NB4 (cell line): ENCODE measurements around the gene ARHGAP26.
A peak's percentile ranks its signal among the peaks of the same experiment; 100 is the strongest.

ENCODE experiments used
- DNase-seq: peaks from one replicate; pipeline ENCODE4 v3.0.0; 2010; ENCODE audit warnings: low read depth
- H3K4me3 ChIP-seq: one replicate; pipeline ENCODE4 v1.5.1; 2011; ENCODE audit warnings: mild to moderate bottlenecking, low read depth, low read length, moderate library complexity
- CTCF ChIP-seq: IDR thresholded peaks from one replicate; pipeline ENCODE4 v1.5.1; 2012; ENCODE audit warnings: low read depth, low read length
- MYC ChIP-seq: IDR thresholded peaks from 2 replicates; pipeline ENCODE4 v1.6.1; 2011; ENCODE audit warnings: low read depth, low read length
- POLR2A ChIP-seq: IDR thresholded peaks from 2 replicates; pipeline ENCODE4 v1.6.1; 2011; ENCODE audit warnings: mild to moderate bottlenecking; ENCODE audit not compliant: insufficient read length; ENCODE audit errors: extremely low read depth
- TF ChIP-seq, protein P1 (sequence below): IDR thresholded peaks from 2 replicates; pipeline ENCODE4 v1.6.1; 2011; ENCODE audit warnings: low read depth, low read length

Gene ARHGAP26

DNA sequence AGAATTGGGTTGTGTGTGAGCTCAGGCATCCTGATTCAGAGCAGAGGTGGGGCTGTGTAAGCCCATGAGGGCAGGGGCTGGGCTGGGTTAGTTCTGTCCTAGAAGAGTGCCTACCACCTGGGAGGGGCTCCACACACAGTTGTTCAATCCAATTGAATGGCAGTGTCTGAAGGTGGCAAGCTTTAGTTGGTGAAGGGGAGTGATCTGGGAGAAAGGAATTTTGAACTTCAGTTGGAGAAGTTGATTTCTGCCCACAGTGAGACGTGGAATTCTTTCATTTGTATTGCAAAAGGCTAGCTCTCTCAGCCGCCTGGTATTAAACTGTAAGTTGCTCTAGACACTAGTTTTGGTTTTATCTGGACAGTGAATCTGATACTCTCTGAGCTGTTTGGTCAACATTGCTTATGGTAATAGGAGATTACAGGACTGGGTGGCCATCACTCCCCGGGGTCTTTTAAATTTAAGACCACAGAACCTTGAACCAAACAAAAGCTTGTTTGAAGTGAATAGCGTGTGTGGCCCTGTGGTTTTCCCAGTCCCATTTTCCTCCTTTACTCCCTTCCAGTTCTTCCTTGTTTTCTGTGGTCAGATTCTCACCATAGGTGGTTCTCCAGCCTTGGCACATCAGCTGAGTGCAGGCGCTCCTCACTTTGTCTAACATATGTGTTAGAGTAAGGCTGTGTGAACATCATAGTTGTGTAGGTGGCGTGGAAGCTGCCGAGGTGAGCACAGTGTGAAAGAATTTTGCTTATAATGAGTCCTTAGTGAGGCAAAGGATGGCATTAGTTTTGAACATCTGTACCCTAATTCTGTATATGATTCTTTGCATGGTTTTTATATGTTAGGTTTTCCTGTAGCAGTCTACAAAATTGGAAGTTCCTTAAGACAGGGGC is 78.0 kb downstream of the ARHGAP26 start:
- no peak for DNase-seq
- TF ChIP-seq, protein P1, sequence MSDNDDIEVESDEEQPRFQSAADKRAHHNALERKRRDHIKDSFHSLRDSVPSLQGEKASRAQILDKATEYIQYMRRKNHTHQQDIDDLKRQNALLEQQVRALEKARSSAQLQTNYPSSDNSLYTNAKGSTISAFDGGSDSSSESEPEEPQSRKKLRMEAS, result no peak
- TF ChIP-seq CTCF, result no peak
- TF ChIP-seq MYC, result no peak
- TF ChIP-seq POLR2A, result no peak
- no peak overlapping the region for H3K4me3 ChIP-seq

DNA sequence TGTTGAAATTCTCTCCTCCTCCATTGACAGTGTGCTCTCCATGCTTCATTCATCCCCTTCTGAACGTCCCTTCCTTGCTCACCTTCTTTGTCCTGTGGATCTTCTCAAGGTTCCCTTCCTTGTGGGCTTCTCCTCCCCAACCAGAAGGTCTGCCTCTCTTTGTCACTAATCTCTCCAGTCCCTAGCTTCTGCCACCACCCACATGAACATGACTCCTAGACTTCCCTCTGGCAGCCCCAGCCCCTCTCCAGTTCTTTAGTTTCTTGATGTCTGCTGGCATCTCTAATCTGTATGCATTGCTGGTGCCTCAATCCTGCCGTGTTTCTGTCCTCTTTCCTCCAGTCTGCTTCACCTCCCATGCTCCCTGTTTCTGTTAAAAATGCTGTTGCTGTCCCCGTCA is 79.3 kb downstream of the ARHGAP26 start:
- TF ChIP-seq POLR2A, result no peak
- TF ChIP-seq, protein P1, result no peak
- no peak overlapping the region for H3K4me3 ChIP-seq
- DNase-seq, result no peak

GRCh38 chr5:142849880-142850279 is 79.7 kb downstream of the ARHGAP26 start:
- peak; percentile 45 for DNase-seq
- no peak for TF ChIP-seq POLR2A
- no peak for TF ChIP-seq MYC
- TF ChIP-seq CTCF, result no peak
- TF ChIP-seq, protein P1, result no peak

DNA sequence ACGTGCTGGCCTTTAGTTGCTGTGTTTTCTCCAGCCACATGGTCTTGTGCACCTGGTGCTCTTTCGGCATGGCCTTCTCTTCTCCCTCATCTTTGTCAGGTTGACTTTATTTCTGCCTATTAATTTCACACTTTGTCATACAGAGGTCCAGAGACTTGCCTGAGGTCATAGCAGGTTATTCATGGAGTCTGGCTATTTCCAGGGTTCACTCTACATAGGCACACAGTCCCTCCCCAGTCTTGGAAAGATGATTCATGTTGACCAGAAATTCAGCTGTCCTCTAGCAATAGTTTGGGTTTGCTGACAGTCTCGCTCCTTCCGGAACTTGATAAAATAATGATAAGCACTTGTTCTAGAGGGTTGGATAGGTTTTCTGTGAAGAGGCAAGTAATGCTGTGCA is 81.6 kb downstream of the ARHGAP26 start:
- TF ChIP-seq MYC (no peak), POLR2A (no peak)
- no peak for DNase-seq

More at GRCh38 chr5:142849880-142850279, 79.7 kb downstream of the ARHGAP26 start:
- no peak overlapping the region for H3K4me3 ChIP-seq

GRCh38 chr5:142852416-142853198 is 82.4 kb downstream of the ARHGAP26 start:
- TF ChIP-seq POLR2A (no peak), CTCF (no peak)
- H3K4me3 ChIP-seq, result no peak overlapping the region
- no peak for DNase-seq

More for the DNA sequence above, 81.6 kb downstream of the ARHGAP26 start:
- no peak overlapping the region for H3K4me3 ChIP-seq

DNA sequence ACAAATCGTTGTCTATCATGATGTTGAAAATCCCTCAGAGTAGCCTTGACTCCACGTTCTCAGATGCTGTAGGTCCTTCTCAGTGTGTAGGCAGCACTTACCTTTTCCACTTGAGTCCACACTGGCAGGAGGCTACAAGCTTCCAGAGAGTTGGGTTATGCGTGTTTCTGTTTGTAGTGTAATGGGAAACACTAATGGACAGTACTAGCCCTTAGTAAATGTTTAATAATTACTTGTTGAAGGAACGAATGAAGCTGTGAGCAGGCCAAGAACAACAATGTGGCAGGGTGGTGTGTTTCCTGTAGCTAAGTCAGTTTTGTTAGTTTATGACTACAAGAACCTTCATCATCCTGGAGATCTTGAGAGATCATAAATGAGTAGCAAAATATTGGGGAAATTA is 83.5 kb downstream of the ARHGAP26 start:
- no peak for DNase-seq
- H3K4me3 ChIP-seq, result no peak overlapping the region
- no peak for TF ChIP-seq MYC
- TF ChIP-seq POLR2A, result no peak
- TF ChIP-seq, protein P1, result no peak
- TF ChIP-seq CTCF, result no peak
